ENCODE data around the gene WDR11.

WDR11 gene

DNA sequence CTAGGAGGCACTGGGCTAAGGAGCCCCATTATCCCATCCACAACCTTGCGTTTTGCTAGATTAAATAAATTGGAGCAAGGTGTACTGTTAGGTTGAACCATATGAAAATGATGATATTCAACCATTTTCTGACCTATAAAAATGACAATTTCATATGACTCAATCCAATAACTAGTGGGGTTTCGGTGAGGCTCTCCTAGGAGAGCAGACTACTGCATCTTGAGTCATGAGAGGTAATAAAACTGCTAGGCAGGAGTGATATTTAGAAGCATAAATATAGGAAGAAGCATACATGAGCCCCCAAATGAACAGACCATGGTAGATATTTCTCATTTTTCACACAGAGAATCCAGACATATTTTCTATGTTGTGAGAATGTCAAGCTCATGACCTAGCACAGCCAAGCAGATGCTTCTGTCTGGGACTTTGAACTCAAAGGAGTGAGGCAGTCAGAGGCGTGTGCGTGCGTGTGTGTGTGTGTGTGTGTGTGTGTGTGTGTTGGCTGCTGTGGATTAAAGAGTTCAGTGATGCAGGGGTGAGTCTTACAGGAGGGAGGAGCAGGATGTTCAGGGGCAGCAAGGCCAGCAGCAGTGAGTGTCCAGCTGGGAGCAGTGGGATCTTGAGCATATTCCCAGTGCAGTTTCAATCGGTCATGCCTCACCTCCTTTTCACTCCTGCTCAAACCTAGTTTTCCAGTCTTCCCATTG lies 17.8 kb upstream of the WDR11 start:
- H3K27me3 ChIP-seq (replicated peaks; ENCODE audit: insufficient read depth, low read length) = no peaks in the 10 kb centered on the region
- no peak overlapping the region for H3K4me3 ChIP-seq (ENCODE audit: low read length)
- no peak overlapping the region for H3K9ac ChIP-seq (ENCODE audit: low read length)
- H3K27ac ChIP-seq (ENCODE audit: low read length) = no peak overlapping the region
- no peak for DNase-seq
- no peaks in the 10 kb centered on the region for H3K79me2 ChIP-seq (ENCODE audit: low read length)
- no peaks in the 10 kb centered on the region for H3F3A ChIP-seq (ENCODE audit: insufficient read depth, low read length)
- no peaks in the 10 kb centered on the region for H3K9me3 ChIP-seq (replicated peaks; ENCODE audit: insufficient read depth, low read length)
- H3K36me3 ChIP-seq (replicated peaks; ENCODE audit: insufficient read depth, low read length) = no peaks in the 10 kb centered on the region
- no peaks in the 10 kb centered on the region for H3K9me2 ChIP-seq (replicated peaks; ENCODE audit: insufficient read depth, low read length)
- no peak overlapping the region for H3K4me2 ChIP-seq (ENCODE audit: low read depth, low read length)
- TF ChIP-seq EZH2 (optimal IDR thresholded peaks at IDR 0.05; ENCODE audit: low read depth, low read length) (no peak), EZH2phosphoT487 (IDR thresholded peaks at IDR 0.05; ENCODE audit: low read length) (no peak)
- TF ChIP-seq, protein P1, sequence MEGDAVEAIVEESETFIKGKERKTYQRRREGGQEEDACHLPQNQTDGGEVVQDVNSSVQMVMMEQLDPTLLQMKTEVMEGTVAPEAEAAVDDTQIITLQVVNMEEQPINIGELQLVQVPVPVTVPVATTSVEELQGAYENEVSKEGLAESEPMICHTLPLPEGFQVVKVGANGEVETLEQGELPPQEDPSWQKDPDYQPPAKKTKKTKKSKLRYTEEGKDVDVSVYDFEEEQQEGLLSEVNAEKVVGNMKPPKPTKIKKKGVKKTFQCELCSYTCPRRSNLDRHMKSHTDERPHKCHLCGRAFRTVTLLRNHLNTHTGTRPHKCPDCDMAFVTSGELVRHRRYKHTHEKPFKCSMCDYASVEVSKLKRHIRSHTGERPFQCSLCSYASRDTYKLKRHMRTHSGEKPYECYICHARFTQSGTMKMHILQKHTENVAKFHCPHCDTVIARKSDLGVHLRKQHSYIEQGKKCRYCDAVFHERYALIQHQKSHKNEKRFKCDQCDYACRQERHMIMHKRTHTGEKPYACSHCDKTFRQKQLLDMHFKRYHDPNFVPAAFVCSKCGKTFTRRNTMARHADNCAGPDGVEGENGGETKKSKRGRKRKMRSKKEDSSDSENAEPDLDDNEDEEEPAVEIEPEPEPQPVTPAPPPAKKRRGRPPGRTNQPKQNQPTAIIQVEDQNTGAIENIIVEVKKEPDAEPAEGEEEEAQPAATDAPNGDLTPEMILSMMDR (IDR thresholded peaks at IDR 0.05; ENCODE audit: low read length) = no peak
- H4K20me1 ChIP-seq (ENCODE audit: insufficient read depth, low read length) = no peaks in the 10 kb centered on the region
- H2AFZ ChIP-seq (ENCODE audit: low read length) = no peak overlapping the region
- peaks cover 1% of the 10 kb centered on the region; the same call in 1 of the 2 replicates for H3K4me1 ChIP-seq (ENCODE audit: low read length)

DNA sequence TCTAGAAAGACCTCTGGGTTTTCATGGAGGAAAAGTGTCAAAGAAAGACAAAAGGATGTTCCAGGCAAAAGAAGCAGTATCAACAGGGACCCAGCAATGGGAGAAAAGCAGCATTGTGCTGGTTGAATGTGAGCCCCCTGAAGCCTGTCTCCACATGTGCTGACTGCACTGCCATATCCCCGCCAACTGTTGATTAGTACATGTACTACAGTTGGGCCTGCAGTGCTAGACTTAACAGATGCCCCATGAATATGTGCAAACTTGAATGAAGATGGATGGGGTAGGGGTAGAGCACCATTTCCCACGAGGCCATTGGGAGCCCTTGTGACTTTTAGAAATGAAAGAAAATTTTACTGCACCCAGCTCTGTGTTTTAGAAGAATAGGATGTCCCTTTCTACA lies 15.6 kb upstream of the WDR11 start:
- H3K9me2 ChIP-seq (replicated peaks; ENCODE audit: insufficient read depth, low read length) = no peaks in the 10 kb centered on the region
- H3K4me1 ChIP-seq (ENCODE audit: low read length) = no peaks in the 10 kb centered on the region
- no peaks in the 10 kb centered on the region for H3K9me3 ChIP-seq (replicated peaks; ENCODE audit: insufficient read depth, low read length)
- no peak overlapping the region for H3K4me2 ChIP-seq (ENCODE audit: low read depth, low read length)
- H2AFZ ChIP-seq (ENCODE audit: low read length) = no peak overlapping the region
- H4K20me1 ChIP-seq (ENCODE audit: insufficient read depth, low read length) = no peaks in the 10 kb centered on the region
- DNase-seq = no peak
- H3F3A ChIP-seq (ENCODE audit: insufficient read depth, low read length) = no peaks in the 10 kb centered on the region
- H3K79me2 ChIP-seq (ENCODE audit: low read length) = no peaks in the 10 kb centered on the region
- H3K9ac ChIP-seq (ENCODE audit: low read length) = no peak overlapping the region
- H3K4me3 ChIP-seq (ENCODE audit: low read length) = no peak overlapping the region
- no peaks in the 10 kb centered on the region for H3K27me3 ChIP-seq (replicated peaks; ENCODE audit: insufficient read depth, low read length)
- no peaks in the 10 kb centered on the region for H3K36me3 ChIP-seq (replicated peaks; ENCODE audit: insufficient read depth, low read length)
- TF ChIP-seq EZH2phosphoT487 (IDR thresholded peaks at IDR 0.05; ENCODE audit: low read length) (no peak), EZH2 (optimal IDR thresholded peaks at IDR 0.05; ENCODE audit: low read depth, low read length) (no peak)
- TF ChIP-seq, protein P1 (IDR thresholded peaks at IDR 0.05; ENCODE audit: low read length) = no peak
- no peak overlapping the region for H3K27ac ChIP-seq (ENCODE audit: low read length)

DNA sequence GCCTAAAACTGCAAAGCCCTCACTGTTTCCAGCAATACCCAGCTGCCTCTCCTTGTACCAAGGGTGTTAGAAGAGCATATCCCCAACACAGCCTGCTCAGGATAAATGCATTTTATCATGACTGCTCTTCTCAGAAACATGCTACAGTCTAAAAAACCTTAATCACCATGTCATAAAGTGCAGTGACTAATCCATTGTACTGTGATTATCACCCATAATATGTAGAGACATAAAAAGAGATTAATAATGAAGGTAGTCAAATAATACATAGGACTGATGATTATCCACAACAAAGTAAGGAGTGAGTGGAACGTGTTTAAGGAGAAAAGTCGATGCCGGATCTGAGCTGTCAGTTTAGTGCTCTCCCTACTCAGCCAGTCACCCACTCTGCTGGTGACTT lies 12.2 kb upstream of the WDR11 start:
- TF ChIP-seq EZH2phosphoT487 (IDR thresholded peaks at IDR 0.05; ENCODE audit: low read length) = no peak
- TF ChIP-seq, protein P1 (IDR thresholded peaks at IDR 0.05; ENCODE audit: low read length) = no peak
- TF ChIP-seq EZH2 (optimal IDR thresholded peaks at IDR 0.05; ENCODE audit: low read depth, low read length) = no peak
- Histone ChIP-seq H3K9me3 (replicated peaks; ENCODE audit: insufficient read depth, low read length) (no peaks in the 10 kb centered on the region), H2AFZ (ENCODE audit: low read length) (no peak overlapping the region), H3K4me1 (ENCODE audit: low read length) (no peaks in the 10 kb centered on the region), H3K27ac (ENCODE audit: low read length) (no peak overlapping the region), H3K9ac (ENCODE audit: low read length) (no peak overlapping the region), H3F3A (ENCODE audit: insufficient read depth, low read length) (no peaks in the 10 kb centered on the region), H3K4me2 (ENCODE audit: low read depth, low read length) (no peak overlapping the region), H3K79me2 (ENCODE audit: low read length) (no peaks in the 10 kb centered on the region), H4K20me1 (ENCODE audit: insufficient read depth, low read length) (no peaks in the 10 kb centered on the region), H3K36me3 (replicated peaks; ENCODE audit: insufficient read depth, low read length) (no peaks in the 10 kb centered on the region), H3K4me3 (ENCODE audit: low read length) (no peak overlapping the region), H3K9me2 (replicated peaks; ENCODE audit: insufficient read depth, low read length) (no peaks in the 10 kb centered on the region), H3K27me3 (replicated peaks; ENCODE audit: insufficient read depth, low read length) (no peaks in the 10 kb centered on the region)
- no peak for DNase-seq

All from MM.1S (cell line).